ENCODE measurements around the gene SUOX. TPM values are rescaled to one million over a fixed set of nuclear protein-coding genes. Genes with fewer than 3 reads are reported as not detected.

The SUOX gene
- total RNA-seq = 10 to 100 TPM; 31.5 to 63.7 (median 47.9) TPM
- long read RNA-seq, partial matches to known transcripts = 2 of 12 reads
- long read RNA-seq, other reads (novel, unspliced or antisense) = 6 of 12 reads

- Histone ChIP-seq H3K4me1 (peaks cover 0 to 48% (median 10%) of the 10 kb centered on the region in 4 donors), H3K27ac (peak within 1 kb of the TSS; percentile 57 to 87 (median 84)), H3K36me3 (peaks cover 0 to 25% (median 10%) of the 10 kb centered on the region in 4 donors), H3K9me3 (no peaks in the 10 kb centered on the region), H3K27me3 (no peaks in the 10 kb centered on the region), H3K4me3 (peak within 1 kb of the TSS; percentile 64 to 91 (median 70))
- DNase-seq = peak; percentile 96 to 99 (median 99)
- ATAC-seq = peak; percentile 95 to 99 (median 95)
- 5% methylated on average over 14 of the region's 27 CpGs for WGBS (ENCODE audit: insufficient coverage, low coverage, low lambda C conversion rate, missing lambda C conversion rate)
- intact Hi-C loops (cut with DNase I) = loop anchor here (5.0 to 10.0 kb wide), 2 partner anchors 45 to 48 kb away; partner anchors contain the start of gene RPS26 (in 2 of the 2)
- TF ChIP-seq CTCF (IDR thresholded peaks at IDR 0.05) (peak in 1 of 4 donors; percentile 8), POLR2A (IDR thresholded peaks at IDR 0.05) (peak; percentile 66)
Observed at GRCh38 chr12:55996715-55997534, at the start of gene SUOX. TSS of gene SUOX (plus strand) at chr12:55997276. CDS start at chr12:56002222, 4,946 bp downstream.

- no peak for TF ChIP-seq POLR2A (IDR thresholded peaks at IDR 0.05)
- TF ChIP-seq CTCF (IDR thresholded peaks at IDR 0.05) = no peak
- peak in 1 of 4 donors; percentile 6 for ATAC-seq
- DNase-seq = no peak
- H3K27ac ChIP-seq = no peak overlapping the region
- no CpG with 5 or more reads among the region's 4 CpGs for WGBS (ENCODE audit: insufficient coverage, low coverage, low lambda C conversion rate, missing lambda C conversion rate)
- no peaks in the 10 kb centered on the region for H3K9me3 ChIP-seq
- H3K27me3 ChIP-seq = no peaks in the 10 kb centered on the region
- no peak overlapping the region for H3K4me3 ChIP-seq
- H3K4me1 ChIP-seq = no peaks in the 10 kb centered on the region
- H3K36me3 ChIP-seq = no peaks in the 10 kb centered on the region
- intact Hi-C loops (cut with DNase I) = no loop called here
Observed at GRCh38 chr12:55955344-55955743, 41.7 kb upstream of the SUOX start.

GRCh38 chr12:55955800-55956508, 41.1 kb upstream of the SUOX start:
- no peaks in the 10 kb centered on the region for H3K27me3 ChIP-seq
- TF ChIP-seq POLR2A (IDR thresholded peaks at IDR 0.05) (no peak), CTCF (IDR thresholded peaks at IDR 0.05) (no peak)
- no peak overlapping the region for H3K4me3 ChIP-seq
- H3K27ac ChIP-seq = no peak overlapping the region
- no peaks in the 10 kb centered on the region for H3K9me3 ChIP-seq
- no peaks in the 10 kb centered on the region for H3K4me1 ChIP-seq
- intact Hi-C loops (cut with DNase I) = no loop called here
- 78% methylated on average over 3 of the region's 6 CpGs for WGBS (ENCODE audit: insufficient coverage, low coverage, low lambda C conversion rate, missing lambda C conversion rate)
- ATAC-seq = peak in 2 of 4 donors; percentile 17 to 32
- no peak for DNase-seq
- H3K36me3 ChIP-seq = no peaks in the 10 kb centered on the region

- 50% methylated on average over 1 of the region's 5 CpGs for WGBS (ENCODE audit: insufficient coverage, low coverage, low lambda C conversion rate, missing lambda C conversion rate)
- Histone ChIP-seq H3K27ac (no peak overlapping the region), H3K36me3 (no peaks in the 10 kb centered on the region), H3K4me1 (no peaks in the 10 kb centered on the region), H3K9me3 (no peaks in the 10 kb centered on the region), H3K27me3 (no peaks in the 10 kb centered on the region), H3K4me3 (no peak overlapping the region)
- DNase-seq (no peak), ATAC-seq (peak in 1 of 4 donors; percentile 13)
- TF ChIP-seq POLR2A (IDR thresholded peaks at IDR 0.05) (no peak), CTCF (IDR thresholded peaks at IDR 0.05) (no peak)
- intact Hi-C loops (cut with DNase I) = no loop called here
Observed at GRCh38 chr12:55957106-55957859, 39.8 kb upstream of the SUOX start.

Measured in right lobe of liver (tissue), 6 donors.